Measurements from ENCODE around the gene SNAPC1.
A peak's percentile ranks its signal among the peaks of the same experiment; 100 is the strongest.
"Not testable (repeated sequence)": the region's sequence is repeated elsewhere in the genome, so short reads cannot be mapped to it uniquely, and the experiment has no call there.

The SNAPC1 gene

DNA sequence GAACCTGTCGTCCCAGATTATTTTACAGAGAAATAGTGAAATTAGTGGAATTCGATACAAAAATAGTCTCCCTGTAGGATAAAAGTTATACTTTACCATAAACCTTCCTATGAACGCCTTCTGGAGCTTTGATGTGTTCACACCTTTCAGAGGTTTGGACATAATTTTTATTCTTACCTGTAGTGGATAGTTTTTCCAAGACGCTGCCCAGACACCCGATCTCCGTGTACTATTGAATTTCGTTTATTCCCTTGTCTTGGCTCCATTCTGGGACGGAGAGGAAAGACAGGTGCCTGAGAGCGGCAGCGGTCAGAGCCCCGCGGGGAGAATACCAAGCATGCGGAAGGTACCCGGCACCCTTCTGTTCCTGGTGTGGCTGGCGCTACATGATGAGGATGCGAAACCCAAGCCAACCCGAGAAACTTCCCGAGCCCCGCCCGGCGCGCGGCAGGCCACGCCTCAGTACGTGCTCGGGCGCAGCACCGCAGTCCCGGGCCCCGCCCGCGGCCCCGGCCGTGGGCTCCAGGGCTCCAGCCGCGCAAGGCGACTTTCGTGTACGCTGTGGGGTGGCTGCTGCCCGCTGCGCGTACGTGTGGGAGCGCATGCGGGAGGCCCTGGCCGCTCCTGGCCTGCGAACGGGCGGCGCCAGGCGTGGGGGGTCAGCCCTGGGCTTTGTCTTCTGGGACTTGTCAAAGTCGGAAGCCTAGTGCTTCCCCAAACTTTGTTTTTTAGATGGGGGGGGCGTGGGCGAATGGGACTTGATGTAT, 11.3 kb upstream of the SNAPC1 start:
- DNase-seq = peak; percentile 58

DNA sequence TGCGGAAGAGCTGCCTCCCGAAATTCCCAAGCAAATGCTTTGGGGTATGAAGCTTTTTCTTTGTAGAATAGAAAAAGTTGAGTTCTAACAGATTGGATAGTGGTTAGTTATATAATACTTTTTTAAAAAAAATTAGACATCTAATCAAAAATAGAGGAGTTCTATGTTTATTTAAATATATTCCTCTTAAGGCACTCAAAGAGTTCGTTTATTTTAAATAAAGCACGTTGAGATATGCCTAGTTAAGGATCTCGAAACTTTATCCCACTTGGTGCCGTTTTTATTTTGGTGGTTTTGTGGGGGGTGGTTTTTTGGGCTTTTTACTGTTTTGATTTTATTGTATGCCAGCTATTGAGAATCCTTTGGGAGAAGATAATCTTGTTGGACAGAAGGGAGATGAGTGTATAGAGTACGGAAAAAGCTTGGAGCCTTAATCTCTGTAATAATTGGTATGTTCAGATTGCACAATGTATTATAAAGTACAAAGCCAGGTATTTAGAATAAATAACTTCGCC, 10.7 kb upstream of the SNAPC1 start:
- no peak for DNase-seq

DNA sequence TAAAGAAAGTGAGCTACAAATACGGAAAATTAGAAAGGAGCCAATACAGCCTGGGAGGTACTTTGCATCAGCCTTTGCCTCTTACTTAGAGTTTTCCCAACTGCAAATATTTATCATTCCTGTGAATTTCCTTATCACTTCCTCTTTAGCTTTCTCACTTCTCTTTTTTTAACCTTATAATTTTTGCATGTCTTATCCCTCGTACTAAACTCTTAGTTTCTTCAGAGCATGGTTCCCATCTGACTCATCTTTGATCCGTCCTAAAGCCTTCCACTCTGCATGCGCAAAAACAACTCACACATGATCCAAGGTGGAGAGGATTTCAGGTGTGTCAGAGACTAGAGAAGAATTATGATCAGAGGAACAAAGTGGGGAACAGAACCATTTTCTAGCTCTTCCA, 9.6 kb upstream of the SNAPC1 start:
- DNase-seq = no peak

- DNase-seq = no peak
Measured at GRCh38 chr14:61753631-61754030, 8.6 kb upstream of the SNAPC1 start.

DNA sequence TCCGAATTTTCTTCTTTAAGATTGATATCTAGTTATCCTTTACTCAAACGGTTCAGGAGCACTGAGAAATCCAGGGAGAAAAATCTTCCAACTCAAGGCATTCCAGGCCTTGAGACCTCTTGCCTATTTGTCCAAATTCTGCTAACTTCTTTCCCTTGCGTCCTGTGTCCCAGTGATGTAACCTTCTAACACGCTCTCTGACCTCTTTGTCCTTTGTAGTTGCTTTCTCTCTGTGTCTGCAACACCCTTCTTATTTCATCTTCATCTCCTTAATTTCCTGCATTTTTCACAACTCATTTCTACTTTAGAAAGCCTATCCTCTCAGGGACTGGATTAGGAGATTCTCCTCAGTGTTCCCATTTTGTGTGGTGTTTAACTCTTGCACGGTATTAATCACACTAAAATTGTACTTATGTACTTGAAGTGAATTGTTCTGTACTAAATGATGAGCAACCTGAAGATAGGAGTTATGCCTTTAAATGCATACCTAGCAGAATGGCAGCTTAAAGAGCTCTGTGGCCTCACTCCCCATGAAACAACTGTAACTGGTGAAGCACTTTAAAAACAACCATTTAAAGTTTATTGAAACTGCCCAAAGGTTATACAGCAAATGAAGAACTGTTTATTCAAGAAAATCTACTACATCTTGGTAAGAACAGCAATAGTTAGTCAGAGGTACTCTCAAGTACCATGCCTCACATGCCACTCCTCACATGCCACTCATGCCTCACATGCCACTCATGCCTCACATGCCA, 7.4 kb upstream of the SNAPC1 start:
- no peak for DNase-seq

DNA sequence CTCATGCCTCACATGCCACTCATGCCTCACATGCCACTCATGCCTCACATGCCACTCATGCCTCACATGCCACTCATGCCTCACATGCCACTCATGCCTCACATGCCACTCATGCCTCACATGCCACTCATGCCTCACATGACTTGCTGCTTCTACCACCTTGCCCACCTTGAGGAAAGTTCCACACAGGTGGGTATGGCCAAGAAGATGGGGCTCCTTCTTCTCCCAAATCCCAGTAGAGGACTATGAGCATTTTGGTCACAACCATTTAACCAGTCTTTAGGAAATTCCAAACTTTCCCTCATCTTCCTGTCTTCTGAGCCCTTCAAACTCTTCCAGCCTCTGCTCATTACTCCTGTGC, 6.9 kb upstream of the SNAPC1 start:
- not testable (repeated sequence) for DNase-seq

DNA sequence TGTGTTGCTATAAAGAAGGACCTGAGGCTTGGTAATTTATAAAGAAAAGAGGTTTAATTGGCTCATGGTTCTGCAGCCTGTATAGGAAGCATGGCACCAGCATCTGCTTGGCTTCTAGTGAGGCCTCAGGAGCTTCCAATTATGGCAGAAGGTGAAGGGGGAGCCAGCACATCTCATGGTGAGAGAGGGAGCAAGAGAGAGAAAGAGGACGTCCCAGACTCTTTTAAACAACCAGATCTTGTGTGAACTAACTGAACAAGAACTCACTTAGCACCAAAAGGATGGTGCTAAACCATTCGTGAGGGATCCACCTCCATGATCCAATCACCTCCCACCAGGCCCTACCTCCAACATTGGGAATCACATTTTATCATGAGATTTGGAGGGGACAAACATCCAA, 6.1 kb upstream of the SNAPC1 start:
- no peak for DNase-seq

GRCh38 chr14:61759878-61760277, 2.3 kb upstream of the SNAPC1 start:
- no peak for DNase-seq

GRCh38 chr14:61761557-61761956, 663 bp upstream of the SNAPC1 start:
- DNase-seq = no peak

DNA sequence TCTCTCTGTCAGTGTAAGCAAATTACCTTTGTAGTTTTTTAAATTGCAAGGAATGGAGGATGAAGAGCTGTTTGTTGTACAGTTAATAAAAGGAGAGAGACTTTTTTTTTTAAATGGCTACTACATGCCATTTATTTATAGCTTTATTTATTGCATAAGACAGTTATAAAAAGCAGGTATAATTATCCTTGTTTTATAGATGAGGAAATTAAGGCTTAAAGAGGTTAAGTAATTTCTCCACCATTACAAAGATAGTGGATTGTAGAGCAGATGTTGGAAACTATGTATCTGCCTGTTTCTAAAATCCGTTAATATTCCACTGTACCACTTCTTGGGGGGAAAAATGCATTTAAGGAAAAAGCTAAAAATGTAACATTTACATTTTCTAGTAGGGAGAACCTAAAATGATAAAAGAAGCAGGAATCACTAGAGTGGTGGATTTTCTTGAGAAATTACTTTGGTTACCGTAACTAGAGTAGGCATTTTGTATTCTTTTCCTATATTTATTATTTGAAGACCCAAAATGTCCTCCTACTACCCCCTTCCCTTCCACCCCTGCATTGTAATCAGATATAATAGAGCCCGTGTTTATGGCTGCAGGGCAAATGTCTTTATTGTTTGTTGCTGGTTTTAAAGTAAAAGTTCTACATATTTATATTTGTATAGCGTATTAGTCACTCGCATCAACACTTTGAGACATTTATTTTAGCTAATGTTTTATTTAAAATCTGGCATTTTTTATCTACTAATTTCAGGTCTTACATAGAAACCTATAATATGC, 2.3 kb downstream of the SNAPC1 start:
- DNase-seq = no peak

DNA sequence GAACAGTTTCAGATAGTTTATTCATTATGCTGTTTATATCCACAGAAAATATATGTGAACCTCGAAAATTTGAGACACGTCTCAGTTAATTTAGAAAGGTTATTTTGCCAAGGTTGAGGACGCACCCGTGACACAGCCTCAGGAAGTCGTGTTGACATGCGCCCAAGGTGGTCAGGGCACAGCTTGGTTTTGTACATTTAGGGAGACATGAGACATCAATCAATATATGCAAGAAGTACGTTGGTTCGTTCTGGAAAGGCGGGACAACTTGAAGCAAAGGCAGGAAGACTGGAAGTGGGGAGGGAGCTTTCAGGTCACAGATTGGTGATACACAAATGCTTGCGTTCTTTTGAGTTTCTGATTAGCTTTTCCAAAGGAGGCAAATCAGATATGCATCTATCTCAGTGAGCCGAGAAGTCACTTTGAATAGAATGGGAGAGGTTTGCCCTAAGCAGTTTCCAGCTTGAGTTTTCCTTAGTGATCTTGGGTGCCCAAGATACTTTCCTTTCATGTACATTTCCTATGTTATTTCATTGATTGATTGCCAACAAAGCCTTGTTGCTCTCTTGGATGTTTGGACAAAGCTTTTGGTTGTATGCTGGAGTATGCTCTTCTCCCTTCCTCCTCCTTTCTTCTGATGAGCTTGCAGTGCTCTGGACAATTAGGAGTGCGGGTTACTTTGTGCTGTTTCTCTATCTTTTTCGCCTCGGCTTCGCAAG, 3.2 kb downstream of the SNAPC1 start:
- DNase-seq = no peak

DNA sequence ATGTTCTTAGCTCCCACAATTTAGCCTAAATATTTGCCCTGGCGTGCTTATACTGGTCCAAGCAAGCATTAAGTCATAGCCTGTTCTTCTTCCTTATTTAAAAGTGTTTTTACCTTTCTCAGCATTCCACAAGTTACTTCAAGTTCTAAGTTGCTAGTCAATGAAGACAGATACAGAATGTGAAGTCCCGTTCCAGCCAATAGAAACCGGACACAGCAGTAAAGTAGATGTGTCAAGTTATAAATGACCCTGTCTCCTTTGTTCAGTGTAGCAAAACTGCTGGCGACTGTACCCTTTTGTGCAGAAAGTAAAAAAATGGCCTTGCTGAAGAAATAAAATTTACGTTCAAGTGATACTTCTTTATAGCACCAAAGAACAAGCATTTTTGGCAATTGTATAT, 3.9 kb downstream of the SNAPC1 start:
- DNase-seq = no peak

DNA sequence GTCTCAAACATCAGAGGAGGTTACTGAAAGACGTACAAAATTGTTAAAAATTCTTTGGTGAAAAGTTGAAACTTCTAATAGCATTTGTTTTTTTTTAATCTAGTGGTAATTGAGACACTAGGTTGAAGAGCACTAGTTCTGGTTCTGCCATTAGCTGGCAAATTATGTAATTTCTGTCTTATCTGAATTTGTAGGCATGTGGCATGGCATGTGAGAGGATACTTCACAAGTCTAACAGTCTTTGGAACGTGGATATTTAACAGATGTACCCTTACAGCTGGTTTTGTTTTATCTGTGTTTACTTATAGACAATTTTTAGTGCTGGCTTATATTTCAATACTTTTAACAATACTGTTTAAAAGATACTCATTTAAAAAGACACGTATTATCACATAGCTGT, 6.0 kb downstream of the SNAPC1 start:
- DNase-seq = no peak

GRCh38 chr14:61769893-61770292, 7.7 kb downstream of the SNAPC1 start:
- DNase-seq = no peak

DNA sequence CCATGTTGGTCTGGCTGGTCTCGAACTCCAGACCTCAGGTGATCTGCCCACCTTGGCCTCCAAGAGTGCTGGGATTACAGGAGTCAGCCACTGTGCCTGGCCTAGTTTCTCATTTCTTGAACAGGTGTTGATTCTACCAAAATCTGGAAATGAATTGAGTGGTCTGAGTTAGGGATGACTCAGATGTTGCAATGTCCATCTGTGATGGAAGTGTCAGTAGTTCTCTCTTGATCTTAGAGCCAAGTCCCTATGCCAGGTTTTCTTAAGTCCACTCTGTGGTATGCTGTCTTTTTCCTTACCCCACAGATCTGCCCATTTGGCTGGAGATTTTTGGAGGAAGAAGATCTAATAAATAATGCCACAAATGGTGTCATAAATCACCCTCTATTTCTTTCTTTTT, 12.6 kb downstream of the SNAPC1 start:
- DNase-seq = no peak

- DNase-seq = no peak
Measured at GRCh38 chr14:61780125-61780524, 17.9 kb downstream of the SNAPC1 start.

DNA sequence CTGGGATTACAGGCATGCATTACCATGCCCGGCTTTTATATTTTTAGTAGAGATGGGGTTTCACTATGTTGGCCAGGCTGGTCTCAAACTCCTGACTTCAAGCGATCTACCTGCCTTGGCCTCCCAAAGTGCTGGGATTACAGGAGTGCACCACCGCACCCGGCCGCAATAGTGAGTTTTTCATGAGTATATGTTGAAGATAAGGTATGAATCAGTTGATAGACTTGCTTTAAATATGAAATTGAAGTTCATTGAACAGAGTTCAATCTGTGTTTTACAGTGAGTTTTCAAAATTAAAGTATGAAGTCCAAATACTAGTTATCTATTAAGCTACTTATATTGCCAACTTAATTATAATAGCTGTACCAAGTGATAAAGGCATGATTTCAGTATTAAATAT, 35.1 kb downstream of the SNAPC1 start:
- DNase-seq = no peak

GRCh38 chr14:61802010-61802568, 39.9 kb downstream of the SNAPC1 start:
- DNase-seq = no peak

GRCh38 chr14:61803755-61804154, 41.5 kb downstream of the SNAPC1 start:
- no peak for DNase-seq

DNA sequence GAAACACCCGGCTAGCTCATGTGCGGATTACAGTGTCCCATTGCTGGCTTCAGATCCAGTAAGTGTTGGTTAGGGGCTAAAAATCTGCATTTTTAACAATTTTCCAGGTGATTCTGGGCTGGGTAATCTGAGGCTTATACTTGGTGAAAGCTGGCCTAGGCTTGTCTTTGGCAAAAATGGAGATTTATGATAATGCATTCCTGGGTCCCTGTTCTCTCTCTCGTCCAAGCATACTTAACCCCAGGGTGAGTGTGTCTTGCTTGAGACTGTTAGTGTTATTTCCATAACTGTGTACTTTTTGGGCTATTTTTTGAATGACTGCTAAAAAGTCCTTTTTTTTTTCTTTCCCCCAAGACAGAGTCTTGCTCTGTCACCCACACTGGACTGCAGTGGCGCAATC, 43.2 kb downstream of the SNAPC1 start:
- DNase-seq = no peak

DNA sequence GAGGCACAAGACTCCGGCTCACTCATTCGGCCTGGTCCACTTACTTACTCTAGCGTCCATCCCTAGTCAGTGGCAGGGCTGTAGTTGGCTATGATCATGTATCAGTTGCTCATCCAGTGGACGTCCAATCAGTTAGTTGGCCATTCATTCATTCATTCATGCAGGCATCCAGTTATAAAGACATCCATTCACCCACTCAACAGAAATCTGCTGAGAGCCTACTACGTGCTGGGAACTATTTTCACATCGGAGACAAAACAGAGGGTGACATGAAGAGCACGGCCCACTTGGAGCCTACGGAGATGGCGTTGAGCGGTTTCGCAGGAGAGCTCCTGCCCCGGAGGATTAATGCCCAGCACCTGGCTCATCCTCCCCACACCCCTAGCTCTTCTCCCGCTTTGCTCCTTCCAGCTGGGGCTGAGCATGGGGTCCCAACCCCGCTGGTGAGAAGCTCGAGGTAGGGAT, 49.7 kb downstream of the SNAPC1 start:
- DNase-seq = no peak

DNA sequence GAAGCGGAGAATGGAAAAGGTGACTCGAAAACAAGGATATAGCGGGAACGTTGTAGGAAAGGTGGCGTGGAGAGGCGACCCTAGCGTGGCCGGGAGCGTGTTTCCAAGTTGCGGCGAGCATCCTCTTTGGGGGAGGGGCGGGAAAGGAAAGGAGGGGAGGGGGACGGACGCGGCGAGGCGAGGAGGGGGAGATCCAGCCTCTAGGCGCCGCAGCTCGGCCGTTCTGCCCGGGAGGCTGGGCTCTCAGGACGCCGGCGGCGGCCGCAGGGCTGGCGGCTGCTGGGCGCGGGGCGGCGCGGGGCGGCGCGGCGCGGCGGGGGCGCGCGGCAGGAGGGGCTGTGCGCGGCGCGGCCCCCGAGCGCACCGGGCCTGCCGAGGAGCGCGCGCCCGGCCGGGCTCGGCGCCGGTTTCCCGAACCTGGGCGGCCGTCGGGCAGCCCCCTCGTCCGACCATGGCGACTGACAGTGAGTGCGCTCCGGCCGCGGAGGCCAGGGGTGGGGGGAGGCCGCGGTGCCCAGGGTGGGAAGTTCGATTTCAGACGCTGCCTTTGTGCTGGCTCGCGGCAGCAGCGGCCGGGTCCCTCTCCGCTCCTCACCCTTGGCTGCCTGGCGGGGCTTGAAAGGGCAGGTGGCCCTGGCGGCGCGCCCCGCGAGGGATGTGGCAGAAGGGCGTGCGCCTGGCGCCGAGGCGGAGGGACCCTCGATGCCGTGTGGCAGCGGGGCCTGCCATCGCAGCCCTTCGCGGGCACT, 50.3 kb downstream of the SNAPC1 start, which contains the start of gene SYT16:
SYT16 (plus strand) TSS at position 357 of the 749 bp plus-strand sequence.
- no peak for DNase-seq
